AG10803 (cell line): ENCODE results near the gene PHYHD1.
"Not testable (repeated sequence)": the region's sequence is repeated elsewhere in the genome, so short reads cannot be mapped to it uniquely, and the experiment has no call there.

ENCODE experiments used
- DNase-seq: peaks from one replicate; pipeline ENCODE4 v3.0.0; 2010; ENCODE audit warnings: low read depth
- H3K4me3 ChIP-seq: 2 replicates; pipeline ENCODE4 v1.5.1; 2011; ENCODE audit warnings: mild to moderate bottlenecking, low read length, control low read depth
- CTCF ChIP-seq: conservative IDR thresholded peaks from 2 replicates; pipeline ENCODE4 v1.5.1; 2011; ENCODE audit warnings: mild to moderate bottlenecking, low read length, control low read depth, inconsistent platforms

PHYHD1 gene

GRCh38 chr9:128946571-128947276 is 25.9 kb downstream of the PHYHD1 start:
- H3K4me3 ChIP-seq = peak overlapping the region; percentile 93
- DNase-seq = peak; percentile 25
- TF ChIP-seq CTCF = no peak

- no peak for TF ChIP-seq CTCF
- DNase-seq = no peak
- H3K4me3 ChIP-seq = peak overlapping the region; percentile 93
Observed at GRCh38 chr9:128947277-128947526, 26.4 kb downstream of the PHYHD1 start.

GRCh38 chr9:128947527-128948301 is 26.9 kb downstream of the PHYHD1 start, which contains the start of the genes DOLK and NUP188:
TSS of gene DOLK (minus strand) at chr9:128947603. CDS start at chr9:128947303, 300 bp downstream.
TSS of gene NUP188 (plus strand) at chr9:128947699. CDS start at chr9:128947720, 21 bp downstream.
- DNase-seq = peak; percentile 85
- no peak for TF ChIP-seq CTCF
- peak within 1 kb of the TSS; percentile 93 for H3K4me3 ChIP-seq

GRCh38 chr9:128961403-128961802 is 40.6 kb downstream of the PHYHD1 start:
- DNase-seq, H3K4me3 ChIP-seq: not testable (repeated sequence)

GRCh38 chr9:128969491-128969890 is 48.7 kb downstream of the PHYHD1 start:
- no peak for TF ChIP-seq CTCF
- H3K4me3 ChIP-seq = no peak overlapping the region
- DNase-seq = peak; percentile 27

- no peak overlapping the region for H3K4me3 ChIP-seq
- peak; percentile 50 for DNase-seq
- TF ChIP-seq CTCF = no peak
Observed at GRCh38 chr9:128972956-128973355, 52.2 kb downstream of the PHYHD1 start.

GRCh38 chr9:128979111-128979510 is 58.3 kb downstream of the PHYHD1 start:
- H3K4me3 ChIP-seq = no peak overlapping the region
- TF ChIP-seq CTCF = no peak
- DNase-seq = peak; percentile 58
